HG02798 (cell line): ENCODE measurements around the gene GALNT11.
"Not testable (repeated sequence)": the region's sequence is repeated elsewhere in the genome, so short reads cannot be mapped to it uniquely, and the experiment has no call there.

ENCODE experiments used
- ATAC-seq: cut with Tn5 transposase; IDR thresholded peaks from one replicate; pipeline ENCODE4 v1.9.1; 2021; ENCODE audit warnings: mild to moderate bottlenecking; ENCODE audit not compliant: unreplicated experiment, poor library complexity

Gene GALNT11

DNA sequence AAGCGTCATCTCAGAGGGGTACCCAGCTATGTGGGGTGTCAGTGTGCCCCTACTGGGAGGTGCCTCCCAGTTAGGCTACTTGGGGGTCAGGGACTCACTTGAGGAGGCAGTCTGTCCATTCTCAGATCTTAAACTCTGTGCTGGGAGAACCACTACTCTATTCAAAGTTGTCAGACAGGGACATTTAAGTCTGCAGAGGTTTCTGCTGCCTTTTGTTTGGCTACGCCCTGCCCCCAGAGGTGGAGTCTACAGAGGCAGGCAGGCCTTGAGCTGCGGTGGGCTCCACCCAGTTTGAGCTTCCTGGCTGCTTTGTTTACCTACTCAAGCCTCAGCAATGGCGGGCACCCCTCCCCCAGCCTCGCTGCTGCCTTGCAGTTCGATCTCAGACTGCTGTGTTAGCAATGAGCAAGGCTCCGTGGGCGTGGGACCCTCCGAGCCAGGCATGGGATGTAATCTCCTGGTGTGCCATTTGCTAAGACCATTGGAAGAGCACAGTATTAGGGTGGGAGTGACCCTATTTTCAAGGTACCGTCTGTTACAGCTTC, 40.4 kb downstream of the GALNT11 start:
- not testable (repeated sequence) for ATAC-seq

DNA sequence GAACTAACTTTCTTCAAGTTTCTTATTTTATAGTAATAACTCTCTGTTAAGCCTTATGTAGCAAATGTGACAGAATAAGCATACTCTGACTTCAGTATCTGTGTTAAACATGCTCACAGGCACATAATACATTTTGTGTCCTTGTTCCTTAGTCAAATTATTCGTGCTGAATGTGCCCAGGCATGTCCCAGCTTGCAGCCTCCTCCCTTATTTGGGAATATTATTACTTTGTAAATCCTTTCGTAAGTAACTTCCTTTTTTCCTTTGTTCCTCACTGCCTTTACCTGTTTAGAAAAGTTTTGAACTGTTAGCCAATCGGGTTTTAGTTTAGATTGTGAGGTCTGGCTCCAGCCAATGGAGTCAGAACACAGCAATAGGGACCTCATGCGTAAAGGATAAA, 46.9 kb downstream of the GALNT11 start:
- no peak for ATAC-seq

GRCh38 chr7:152073352-152073751, 47.9 kb downstream of the GALNT11 start:
- no peak for ATAC-seq

GRCh38 chr7:152074673-152075072, 49.2 kb downstream of the GALNT11 start:
- ATAC-seq = no peak

- not testable (repeated sequence) for ATAC-seq
These were observed 49.9 kb downstream of the GALNT11 start for GRCh38 chr7:152075379-152075778.

DNA sequence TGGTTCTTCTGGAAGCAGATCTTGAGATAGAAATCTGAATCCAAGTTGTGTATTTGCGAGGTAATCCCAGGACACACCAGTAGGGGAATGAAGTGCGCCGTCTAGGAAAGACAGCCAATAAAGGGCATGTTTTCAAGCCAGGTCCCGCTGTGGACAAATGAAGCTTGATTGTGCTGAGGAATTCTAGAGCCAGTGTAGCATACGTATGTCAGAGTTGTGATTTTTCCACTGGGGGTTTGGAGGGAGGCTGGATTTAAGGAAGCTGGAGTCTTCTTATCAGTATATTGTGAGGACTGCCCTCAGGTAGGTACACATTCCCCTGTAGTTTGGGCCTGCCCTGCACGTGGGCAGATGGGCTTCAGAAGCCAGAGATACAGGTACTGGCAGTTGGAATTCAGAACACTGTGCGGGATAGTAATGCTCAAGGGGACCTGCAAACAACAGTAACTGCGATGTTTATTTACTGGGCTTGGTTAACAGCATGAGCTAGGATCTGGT, 50.9 kb downstream of the GALNT11 start:
- no peak for ATAC-seq

DNA sequence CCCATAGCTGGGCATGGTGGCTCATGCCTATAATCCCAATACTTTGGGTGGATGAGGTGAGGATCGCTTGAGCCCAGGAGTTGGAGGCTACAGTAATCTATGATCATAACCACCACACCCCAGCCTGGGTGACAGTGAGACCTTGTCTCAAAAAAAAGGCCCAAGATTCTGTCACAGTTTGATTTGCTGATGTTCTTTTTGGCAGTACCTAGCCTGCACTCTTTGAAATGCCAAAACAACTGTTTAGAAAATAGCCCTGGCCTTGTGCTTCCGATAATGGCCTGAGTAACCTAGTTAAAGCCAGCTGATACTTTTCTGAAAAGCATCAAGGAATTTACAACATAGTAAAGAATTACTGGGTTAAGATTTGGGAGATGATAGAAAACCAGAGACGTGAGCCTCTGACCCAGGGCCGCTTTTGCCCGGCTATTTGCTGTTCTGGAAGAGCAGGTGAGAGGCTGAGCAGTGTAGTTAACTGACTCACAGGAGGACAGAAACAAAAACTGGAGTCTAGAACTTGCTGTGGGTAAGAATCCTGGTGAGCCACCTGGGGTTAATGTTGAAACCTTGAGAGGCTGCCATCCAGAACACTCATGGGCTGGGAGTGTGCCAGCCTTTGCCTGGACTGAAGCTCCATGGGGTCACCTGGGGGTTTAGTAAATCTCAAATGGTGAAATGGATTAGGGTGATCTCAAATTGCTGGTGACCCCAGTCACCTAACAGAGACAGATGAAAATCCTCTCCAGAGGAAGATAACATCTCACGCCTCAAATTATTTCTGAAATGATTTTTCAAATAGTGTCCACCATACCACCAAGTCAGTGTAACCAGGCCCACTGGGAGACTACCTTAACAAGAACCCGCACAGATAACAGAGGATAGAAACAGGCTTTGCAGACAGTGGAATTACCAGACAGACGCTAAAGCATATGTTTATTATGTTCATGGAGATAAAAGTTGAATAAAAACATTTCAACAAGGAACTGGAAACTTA, 51.8 kb downstream of the GALNT11 start:
- no peak for ATAC-seq

DNA sequence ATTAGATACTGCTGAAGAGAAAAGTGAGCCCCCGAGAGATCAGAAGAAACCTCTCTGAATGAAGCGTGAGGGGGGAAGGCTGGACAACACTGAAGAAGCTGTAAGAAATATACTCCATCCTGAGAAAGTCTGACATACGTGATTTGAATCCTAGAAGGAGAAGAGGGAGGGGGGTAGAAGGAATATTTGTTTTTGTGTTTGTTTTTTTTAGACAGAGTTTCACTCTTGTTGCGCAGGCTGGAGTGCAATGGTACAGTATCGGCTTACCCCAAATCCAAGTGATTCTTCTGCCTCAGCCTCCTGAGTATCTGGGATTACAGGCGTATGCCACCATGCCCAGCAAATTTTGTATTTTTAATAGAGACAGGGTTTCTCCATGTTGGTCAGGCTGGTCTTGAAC, 52.6 kb downstream of the GALNT11 start:
- no peak for ATAC-seq

DNA sequence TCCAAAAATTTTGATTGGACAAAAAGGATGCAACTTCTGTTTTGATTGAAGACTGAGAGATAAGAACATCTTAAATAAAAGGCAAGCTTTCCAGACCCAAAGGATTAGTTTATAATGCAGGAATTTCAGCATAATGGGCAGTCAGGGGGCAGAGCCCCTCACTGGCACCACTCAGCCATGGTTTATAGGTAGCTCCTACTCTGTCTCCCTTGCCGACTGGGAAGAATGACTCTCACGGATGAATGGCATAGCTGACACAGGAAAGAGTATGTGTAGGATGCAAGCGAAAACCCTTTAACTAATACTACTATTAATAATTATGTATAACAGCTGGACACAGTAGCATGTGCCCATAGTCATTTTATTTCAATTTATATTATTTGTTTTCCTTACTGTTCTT, 53.3 kb downstream of the GALNT11 start:
- no peak for ATAC-seq

DNA sequence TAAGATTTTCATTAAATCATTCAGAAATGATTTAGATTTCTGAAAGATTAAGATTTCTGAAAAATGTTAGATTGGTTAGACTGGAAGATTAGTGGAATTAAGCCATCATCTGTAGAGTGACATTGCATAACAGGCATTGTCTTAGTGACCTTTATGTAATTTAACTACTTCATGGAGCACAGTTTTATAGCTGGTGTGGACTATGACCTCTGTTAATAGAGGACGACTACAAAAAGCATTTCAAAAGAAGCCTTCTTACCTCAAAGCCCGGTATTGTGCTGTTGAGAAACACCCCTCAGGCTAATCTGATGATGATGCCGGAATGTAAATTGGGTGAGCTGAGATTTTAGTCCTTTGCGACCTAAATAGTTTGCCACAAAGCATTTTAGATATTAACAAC, 55.6 kb downstream of the GALNT11 start:
- ATAC-seq = no peak

- not testable (repeated sequence) for ATAC-seq
These were observed 56.7 kb downstream of the GALNT11 start for GRCh38 chr7:152082073-152082721.

- ATAC-seq = no peak
These were observed 59.7 kb downstream of the GALNT11 start for GRCh38 chr7:152085131-152085530.

DNA sequence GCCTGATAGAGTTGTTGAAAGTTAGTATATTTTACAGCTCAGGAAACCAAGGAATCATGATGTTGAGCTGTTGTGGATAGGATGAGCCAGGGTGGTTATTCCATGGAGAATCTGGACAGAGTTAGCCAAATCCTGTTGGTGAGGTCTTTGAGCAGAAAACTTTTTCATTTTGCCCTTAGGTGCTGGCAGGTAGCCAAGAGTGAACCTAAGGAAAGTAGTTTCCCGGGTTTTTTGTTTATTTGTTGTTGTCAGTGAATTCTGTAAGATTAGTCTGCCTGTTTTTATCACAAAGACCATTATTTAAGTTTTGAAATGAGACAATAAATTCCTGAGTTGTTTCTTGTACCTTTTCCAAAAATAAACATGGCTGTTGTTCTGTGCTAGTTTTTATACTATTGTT, 61.0 kb downstream of the GALNT11 start:
- no peak for ATAC-seq

GRCh38 chr7:152089183-152089582, 63.7 kb downstream of the GALNT11 start:
- ATAC-seq = no peak

DNA sequence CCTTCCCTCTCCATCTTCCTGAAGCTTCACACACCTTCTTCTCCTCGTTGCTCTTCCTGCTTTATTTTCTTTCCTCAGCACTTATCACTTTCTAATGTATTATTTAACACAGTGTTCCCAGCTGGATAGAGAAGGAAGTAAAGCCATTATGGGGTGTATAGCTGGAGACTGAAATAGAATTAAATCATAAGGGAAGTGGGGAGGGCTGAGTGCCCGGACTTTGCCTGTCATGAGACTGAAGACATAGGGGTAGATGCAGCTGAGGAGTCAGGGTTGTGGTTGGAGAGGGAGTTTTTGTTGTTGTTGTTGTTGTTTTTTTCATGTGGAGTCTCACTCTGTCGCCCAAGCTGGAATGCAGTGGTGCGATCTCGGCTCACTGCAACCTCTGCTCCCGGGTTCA, 65.3 kb downstream of the GALNT11 start:
- no peak for ATAC-seq

- ATAC-seq = no peak
These were observed 68.2 kb downstream of the GALNT11 start for GRCh38 chr7:152093717-152094116.

DNA sequence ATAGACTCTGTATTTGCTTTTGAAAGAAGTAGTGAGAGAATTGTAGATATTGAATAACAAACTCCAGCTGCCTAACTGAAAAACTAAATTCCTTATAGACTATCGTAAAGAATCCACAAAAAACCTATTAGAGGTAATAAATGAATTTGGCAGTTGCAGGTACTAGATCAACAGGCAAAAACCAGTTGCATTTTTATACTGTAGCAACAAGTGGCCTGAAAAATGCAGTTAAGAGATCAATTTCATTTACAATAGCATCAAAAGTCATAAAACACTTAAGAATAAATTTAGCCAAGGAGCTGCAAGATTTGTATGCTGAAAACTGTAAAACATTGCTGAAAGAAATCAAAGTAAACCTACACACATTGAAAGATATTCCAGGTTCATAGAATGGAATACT, 70.3 kb downstream of the GALNT11 start:
- no peak for ATAC-seq

DNA sequence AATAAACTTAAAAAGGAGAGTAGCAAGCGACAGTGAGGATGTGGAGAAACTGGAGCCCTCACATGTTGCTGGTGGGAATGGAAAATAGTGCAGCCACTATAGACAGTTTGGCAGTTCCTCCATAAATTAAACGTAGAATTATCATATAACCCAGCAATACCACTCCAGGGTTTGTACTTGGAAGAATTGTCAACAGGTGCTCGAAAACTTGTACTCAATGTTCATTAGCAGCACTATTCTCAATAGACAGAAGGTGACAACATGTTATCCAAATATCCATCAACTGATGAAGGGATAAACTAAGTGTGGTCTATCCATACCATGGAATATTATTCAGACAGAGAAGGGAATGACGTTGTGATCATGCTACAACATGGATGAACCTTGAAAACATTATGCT, 71.9 kb downstream of the GALNT11 start:
- no peak for ATAC-seq

GRCh38 chr7:152103066-152103465, 77.6 kb downstream of the GALNT11 start:
- ATAC-seq = no peak

GRCh38 chr7:152103691-152104090, 78.2 kb downstream of the GALNT11 start:
- no peak for ATAC-seq

DNA sequence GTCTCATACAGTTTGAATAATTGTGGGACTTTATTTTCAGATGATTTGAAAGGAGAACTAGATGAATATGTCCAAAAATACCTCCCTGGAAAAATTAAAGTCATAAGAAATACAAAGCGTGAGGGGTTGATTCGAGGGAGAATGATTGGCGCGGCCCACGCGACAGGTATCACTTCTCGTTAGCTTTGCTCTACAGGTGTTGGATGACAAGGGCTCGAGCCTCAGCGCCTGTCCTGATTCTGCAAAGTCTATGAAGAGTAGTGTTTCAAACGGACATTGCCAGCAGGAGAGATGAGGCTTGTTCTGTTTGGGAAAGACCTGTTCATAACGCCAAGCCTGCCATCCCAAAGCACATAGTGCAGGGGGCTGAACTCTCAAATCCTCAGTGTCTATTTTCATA, 79.7 kb downstream of the GALNT11 start:
- no peak for ATAC-seq
